GM18868 (cell line): Measurements from ENCODE around the gene CAMKMT.

Experiments used
- ATAC-seq: cut with Tn5 transposase; IDR thresholded peaks from one replicate; pipeline ENCODE4 v1.9.1; 2021; ENCODE audit warnings: mild to moderate bottlenecking, moderate library complexity; ENCODE audit not compliant: unreplicated experiment

CAMKMT gene

DNA sequence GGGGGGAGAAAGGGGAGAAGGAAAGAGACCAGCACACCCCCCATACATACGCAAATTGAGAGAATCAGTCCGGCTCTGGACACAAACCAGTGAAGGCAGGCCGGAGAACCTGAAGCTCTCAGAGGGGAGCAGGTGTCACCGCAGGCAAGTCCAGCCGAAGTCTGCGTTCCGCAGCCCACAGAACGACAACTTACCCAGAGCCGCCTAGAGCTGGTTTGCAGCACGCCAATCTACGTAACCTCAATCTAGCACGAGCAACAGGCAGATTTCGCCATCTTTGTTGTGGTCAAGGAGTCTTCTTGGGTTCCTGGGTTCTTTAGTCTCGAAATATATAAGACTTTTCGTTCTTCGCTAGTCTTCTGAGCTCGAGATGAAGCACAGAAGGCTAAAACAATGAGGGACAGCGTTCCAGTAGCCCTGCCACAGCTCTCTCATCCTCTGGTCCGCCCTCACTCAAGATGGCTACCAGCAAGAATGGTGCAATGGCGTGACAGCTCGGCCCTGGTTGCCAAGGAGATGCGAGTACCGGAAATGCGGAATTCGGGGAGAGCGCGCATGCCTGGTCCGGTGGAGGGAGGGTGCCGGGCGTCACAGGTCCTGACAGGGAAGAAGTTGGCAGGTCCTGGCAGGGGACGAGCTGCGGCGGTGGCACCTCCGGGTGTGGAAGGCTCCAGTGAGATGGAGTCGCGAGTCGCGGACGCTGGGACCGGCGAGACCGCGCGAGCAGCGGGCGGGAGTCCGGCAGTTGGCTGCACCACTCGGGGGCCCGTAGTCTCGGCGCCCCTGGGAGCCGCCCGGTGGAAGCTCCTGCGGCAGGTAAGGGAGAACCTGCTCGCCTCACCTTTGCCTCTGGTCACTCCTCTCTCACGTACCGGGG, at the start of gene CAMKMT, which contains the start of gene PREPL:
Gene CAMKMT (plus strand): TSS at position 618 of the 877 bp plus-strand sequence.
Gene PREPL (minus strand): TSS at position 165 of the 877 bp plus-strand sequence. CDS start 15,152 bp downstream, outside the sequence.
- peak; percentile 80 for ATAC-seq

- ATAC-seq, result no peak
These were observed 47.4 kb upstream of the CAMKMT start for GRCh38 chr2:44314362-44314761.

DNA sequence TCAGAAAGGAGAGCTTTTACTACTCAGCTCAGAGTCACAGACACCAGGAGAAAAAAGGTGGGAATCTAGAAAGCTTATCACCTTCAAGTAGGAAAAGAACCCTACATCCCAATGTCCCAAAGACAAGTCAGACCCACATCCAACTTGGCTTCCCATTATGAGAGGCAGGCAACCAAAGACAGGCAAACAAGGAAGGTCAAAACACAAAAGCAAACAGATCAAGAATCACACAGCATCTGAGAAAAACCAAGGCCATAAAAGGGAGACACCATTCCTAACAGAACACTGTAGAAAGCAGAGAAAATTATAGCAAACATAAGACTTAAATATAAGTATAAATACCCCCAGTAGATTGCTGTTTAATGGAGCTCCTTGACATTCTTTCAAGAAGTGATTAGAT, 45.8 kb upstream of the CAMKMT start:
- ATAC-seq, result no peak

DNA sequence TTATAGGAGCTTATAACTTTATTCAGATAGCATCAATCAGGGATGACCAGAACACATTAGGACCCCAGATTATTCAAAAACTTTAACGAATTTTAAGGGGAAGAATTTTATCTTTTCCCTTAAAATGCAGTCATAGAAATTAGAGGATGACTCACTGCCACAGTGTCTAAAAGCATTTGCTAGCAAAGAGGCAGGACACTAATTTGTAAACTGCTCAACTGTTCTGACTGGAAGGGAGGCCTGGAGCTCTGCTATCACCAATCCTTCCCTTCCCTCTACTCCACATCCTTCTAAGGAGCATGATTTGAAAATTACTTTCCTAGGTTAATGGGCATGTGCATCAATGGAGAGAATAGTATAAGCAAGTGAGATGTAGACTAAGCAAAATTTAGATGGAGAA, 40.9 kb upstream of the CAMKMT start:
- ATAC-seq, result no peak

DNA sequence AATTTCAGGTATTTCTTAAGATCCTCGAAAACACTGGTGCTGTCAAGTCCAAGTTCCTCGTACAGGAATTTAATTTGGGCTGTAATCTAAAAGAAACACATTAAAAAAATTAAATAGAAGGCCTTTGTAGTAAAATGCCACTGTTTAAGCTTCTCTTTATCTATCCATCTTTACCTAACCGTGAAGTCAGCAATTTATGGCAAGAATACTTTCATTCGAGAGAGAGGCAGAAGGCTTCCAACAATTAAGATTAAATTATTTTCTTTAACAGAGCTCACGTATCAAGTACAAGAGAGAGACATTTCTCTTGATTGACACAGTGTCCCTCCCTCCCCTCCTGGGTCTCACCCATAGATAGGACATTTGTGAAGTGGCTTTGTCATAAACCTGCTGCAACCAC, 40.4 kb upstream of the CAMKMT start:
- no peak for ATAC-seq

- ATAC-seq, result no peak
These were observed 36.7 kb upstream of the CAMKMT start for GRCh38 chr2:44324971-44325426.

DNA sequence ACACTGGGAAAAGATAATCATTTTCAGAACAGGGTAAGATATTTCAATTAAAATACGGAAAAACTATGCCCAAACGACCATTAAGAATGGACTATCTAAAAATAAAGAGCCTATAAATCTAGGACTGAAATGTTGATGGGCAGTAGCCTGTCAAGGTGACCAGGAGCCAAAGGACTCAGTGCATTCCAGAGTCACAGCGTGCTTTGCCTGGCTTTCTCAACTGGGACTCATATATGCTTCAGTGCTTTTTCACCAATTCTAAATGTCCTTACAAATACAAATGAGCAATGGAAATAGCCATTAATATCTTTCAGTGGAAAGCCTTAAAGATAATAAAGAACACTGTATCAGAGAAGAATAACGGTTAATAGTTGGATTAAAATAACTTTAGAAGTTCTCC, 35.9 kb upstream of the CAMKMT start:
- no peak for ATAC-seq

DNA sequence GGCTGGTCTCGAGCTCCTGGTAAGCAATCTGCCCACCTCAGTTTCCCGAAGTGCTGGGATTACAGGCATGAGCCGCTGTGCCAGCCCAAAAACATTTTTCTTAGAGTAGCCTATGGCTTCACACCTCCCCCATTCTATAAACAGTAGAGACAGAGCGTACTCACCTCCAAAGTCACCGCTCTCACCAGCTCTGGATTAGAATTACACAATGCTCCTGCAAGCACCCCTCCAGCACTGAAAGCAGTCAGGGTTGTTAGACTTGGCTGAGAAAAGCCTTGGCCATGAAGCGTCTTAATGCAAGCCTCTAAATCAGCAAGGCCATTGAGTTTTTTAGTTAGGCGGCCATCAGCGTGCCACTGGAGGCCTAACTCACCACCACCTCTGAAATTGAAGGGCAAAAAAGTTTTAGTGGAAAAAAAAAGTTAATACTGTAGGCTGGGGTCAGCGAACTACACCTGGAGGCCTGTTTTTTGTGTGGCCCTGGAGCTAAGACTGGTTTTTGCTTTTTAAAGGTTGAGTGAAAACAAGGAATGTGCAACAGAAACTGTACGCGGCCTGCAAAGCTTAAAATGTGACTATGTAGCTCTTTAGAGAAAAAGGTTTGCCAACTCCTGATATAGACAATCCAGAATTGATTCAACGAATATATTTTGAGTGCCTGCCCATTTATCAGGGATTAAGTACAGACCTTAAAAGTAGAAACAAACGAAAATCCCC, 35.0 kb upstream of the CAMKMT start:
- no peak for ATAC-seq

- ATAC-seq, result no peak
These were observed 33.0 kb upstream of the CAMKMT start for GRCh38 chr2:44328750-44329149.

GRCh38 chr2:44329343-44329742, 32.4 kb upstream of the CAMKMT start:
- ATAC-seq, result no peak

- no peak for ATAC-seq
These were observed 30.9 kb upstream of the CAMKMT start for GRCh38 chr2:44330801-44331200.

GRCh38 chr2:44333994-44334393, 27.8 kb upstream of the CAMKMT start:
- ATAC-seq, result no peak

- ATAC-seq, result no peak
These were observed 25.8 kb upstream of the CAMKMT start for GRCh38 chr2:44335806-44336538.

- no peak for ATAC-seq
These were observed 18.9 kb upstream of the CAMKMT start for GRCh38 chr2:44342854-44343253.

DNA sequence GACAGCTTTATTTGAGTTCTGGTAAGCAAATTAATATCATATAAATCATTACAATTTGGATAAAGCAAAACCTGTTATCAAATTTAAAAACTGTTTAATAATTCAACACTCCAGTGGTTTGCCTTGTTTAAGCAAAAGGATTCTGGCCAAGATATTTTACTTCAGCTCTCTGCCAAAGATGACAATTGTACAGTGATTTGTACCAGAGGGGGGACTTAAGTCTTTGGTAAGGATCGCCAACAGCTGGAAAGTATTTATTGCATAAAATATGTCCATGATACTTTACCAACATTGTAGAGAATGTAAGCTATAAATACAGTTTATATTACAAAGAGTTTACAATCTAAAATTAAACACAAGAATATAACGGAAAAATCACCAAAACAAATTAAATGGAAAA, 14.2 kb upstream of the CAMKMT start:
- no peak for ATAC-seq

DNA sequence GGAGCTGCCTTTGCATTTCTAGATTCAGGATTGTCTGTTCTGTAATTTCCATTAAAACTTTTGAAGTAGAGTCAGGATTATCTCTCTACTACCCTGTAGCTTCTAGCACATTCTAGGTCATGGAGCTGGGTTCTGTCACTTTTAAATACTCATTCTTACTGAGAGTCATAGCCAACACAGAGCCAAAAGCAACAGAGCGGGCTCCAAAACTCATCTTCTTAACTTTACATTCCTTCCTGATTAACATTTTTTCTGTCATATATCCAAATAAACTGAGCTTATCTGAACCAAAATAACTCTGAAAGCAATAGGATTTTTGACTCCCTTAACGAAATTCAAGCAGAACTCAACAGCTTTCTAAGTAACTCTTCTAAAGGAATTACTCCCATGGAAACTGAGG, 13.3 kb upstream of the CAMKMT start:
- no peak for ATAC-seq

- no peak for ATAC-seq
These were observed 12.2 kb upstream of the CAMKMT start for GRCh38 chr2:44349506-44349905.

DNA sequence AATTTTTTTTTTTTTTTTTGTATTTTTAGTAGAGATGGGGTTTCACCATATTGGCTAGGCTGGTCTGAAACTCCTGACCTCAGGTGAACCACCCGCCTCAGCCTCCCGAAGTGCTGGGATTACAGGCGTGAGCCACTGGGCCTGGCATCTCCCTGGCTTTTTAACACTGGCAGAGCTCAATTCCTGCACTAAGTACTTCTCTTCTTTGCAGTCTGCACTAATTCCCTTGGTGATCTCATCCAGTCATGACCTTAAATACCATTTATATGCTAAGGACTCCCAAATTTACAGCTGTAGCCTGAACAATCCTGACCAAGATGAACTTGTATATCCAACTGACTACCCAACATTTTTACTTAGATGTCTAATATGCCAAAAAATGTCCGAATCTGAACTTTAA, 10.7 kb upstream of the CAMKMT start:
- no peak for ATAC-seq

- no peak for ATAC-seq
These were observed 10.1 kb upstream of the CAMKMT start for GRCh38 chr2:44351676-44352075.

DNA sequence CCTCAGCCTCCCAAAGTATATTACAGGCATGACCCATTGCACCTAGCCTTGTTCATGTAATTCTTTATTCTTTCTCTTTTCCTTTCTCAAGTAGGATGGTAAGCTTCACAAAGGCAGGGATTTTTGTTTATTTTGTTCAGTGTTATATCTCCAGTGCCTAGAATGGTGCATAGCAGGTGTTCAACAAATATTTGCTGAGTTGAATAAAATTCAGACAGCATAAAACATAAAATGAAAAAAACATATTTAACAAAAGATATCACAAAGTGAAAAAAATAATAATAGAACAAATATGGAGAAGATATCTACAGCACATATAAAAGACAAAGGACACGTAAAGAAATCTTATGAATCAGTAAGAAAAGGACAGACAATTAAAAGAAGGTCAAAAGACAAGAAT, 9.2 kb upstream of the CAMKMT start:
- no peak for ATAC-seq

- no peak for ATAC-seq
These were observed 7.0 kb upstream of the CAMKMT start for GRCh38 chr2:44354761-44355160.
